GM19099 (cell line): Measurements from ENCODE around the gene CACTIN.

ENCODE experiments used
- POLR2A ChIP-seq: IDR thresholded peaks from 3 replicates; pipeline ENCODE4 v1.6.1; 2011; ENCODE audit warnings: low read depth; ENCODE audit not compliant: insufficient read length; ENCODE audit errors: extremely low read depth

The CACTIN gene

GRCh38 chr19:3580156-3580934 lies 46.2 kb downstream of the CACTIN start:
- no peak for TF ChIP-seq POLR2A

- no peak for TF ChIP-seq POLR2A
Measured at GRCh38 chr19:3578390-3578789, 48.2 kb downstream of the CACTIN start.

GRCh38 chr19:3577723-3578344 lies 48.8 kb downstream of the CACTIN start:
- TF ChIP-seq POLR2A, result no peak

GRCh38 chr19:3576696-3577443 lies 49.7 kb downstream of the CACTIN start:
- TF ChIP-seq POLR2A, result no peak

GRCh38 chr19:3575949-3576673 lies 50.5 kb downstream of the CACTIN start:
- no peak for TF ChIP-seq POLR2A

- TF ChIP-seq POLR2A, result no peak
Measured at GRCh38 chr19:3575260-3575741, 51.3 kb downstream of the CACTIN start.

GRCh38 chr19:3573858-3574637 lies 52.5 kb downstream of the CACTIN start:
- TF ChIP-seq POLR2A, result no peak

- TF ChIP-seq POLR2A, result no peak
Measured at GRCh38 chr19:3573162-3573857, 53.3 kb downstream of the CACTIN start.

GRCh38 chr19:3572855-3573161 lies 53.8 kb downstream of the CACTIN start, which contains the start of gene HMG20B:
Gene HMG20B, plus strand, starts transcription at chr19:3572944. Its CDS starts 366 bp downstream, at chr19:3573310.
- peak; percentile 11 for TF ChIP-seq POLR2A

- no peak for TF ChIP-seq POLR2A
Measured at GRCh38 chr19:3572132-3572854, 54.3 kb downstream of the CACTIN start.

GRCh38 chr19:3570606-3571011 lies 56.0 kb downstream of the CACTIN start:
- no peak for TF ChIP-seq POLR2A

- TF ChIP-seq POLR2A, result no peak
Measured at GRCh38 chr19:3565139-3565538, 61.5 kb downstream of the CACTIN start.
